ENCODE results near the gene POLRMT.

Gene POLRMT

GRCh38 chr19:633068-633785 is at the start of gene POLRMT:
POLRMT (minus strand) TSS chr19:633537; CDS start chr19:633512, 25 bp downstream.
- DNase-seq (ENCODE audit: low spot score) = peak; percentile 96
- Histone ChIP-seq H3K36me3 (ENCODE audit: low read depth) (peaks cover 23% of the 10 kb centered on the region), H3K27me3 (ENCODE audit: insufficient read depth, poor library complexity, severe bottlenecking) (no peaks in the 10 kb centered on the region), H3K4me3 (ENCODE audit: severe bottlenecking) (peak within 1 kb of the TSS; percentile 68), H3K27ac (ENCODE audit: poor library complexity, severe bottlenecking) (peak within 1 kb of the TSS; percentile 46), H3K9me3 (ENCODE audit: severe bottlenecking) (no peaks in the 10 kb centered on the region), H3K4me1 (ENCODE audit: insufficient read depth, poor library complexity, severe bottlenecking) (peaks cover 2% of the 10 kb centered on the region)
- TF ChIP-seq, protein P1, sequence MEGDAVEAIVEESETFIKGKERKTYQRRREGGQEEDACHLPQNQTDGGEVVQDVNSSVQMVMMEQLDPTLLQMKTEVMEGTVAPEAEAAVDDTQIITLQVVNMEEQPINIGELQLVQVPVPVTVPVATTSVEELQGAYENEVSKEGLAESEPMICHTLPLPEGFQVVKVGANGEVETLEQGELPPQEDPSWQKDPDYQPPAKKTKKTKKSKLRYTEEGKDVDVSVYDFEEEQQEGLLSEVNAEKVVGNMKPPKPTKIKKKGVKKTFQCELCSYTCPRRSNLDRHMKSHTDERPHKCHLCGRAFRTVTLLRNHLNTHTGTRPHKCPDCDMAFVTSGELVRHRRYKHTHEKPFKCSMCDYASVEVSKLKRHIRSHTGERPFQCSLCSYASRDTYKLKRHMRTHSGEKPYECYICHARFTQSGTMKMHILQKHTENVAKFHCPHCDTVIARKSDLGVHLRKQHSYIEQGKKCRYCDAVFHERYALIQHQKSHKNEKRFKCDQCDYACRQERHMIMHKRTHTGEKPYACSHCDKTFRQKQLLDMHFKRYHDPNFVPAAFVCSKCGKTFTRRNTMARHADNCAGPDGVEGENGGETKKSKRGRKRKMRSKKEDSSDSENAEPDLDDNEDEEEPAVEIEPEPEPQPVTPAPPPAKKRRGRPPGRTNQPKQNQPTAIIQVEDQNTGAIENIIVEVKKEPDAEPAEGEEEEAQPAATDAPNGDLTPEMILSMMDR (IDR thresholded peaks at IDR 0.05; ENCODE audit: poor library complexity, severe bottlenecking) = no peak
- peak; percentile 91 for ATAC-seq (ENCODE audit: low read depth)

- Histone ChIP-seq H3K36me3 (ENCODE audit: low read depth) (peaks cover 23% of the 10 kb centered on the region), H3K4me3 (ENCODE audit: severe bottlenecking) (no peak overlapping the region), H3K27me3 (ENCODE audit: insufficient read depth, poor library complexity, severe bottlenecking) (no peaks in the 10 kb centered on the region), H3K4me1 (ENCODE audit: insufficient read depth, poor library complexity, severe bottlenecking) (peaks cover 5% of the 10 kb centered on the region), H3K9me3 (ENCODE audit: severe bottlenecking) (no peaks in the 10 kb centered on the region), H3K27ac (ENCODE audit: poor library complexity, severe bottlenecking) (no peak overlapping the region)
- DNase-seq (ENCODE audit: low spot score) (no peak), ATAC-seq (ENCODE audit: low read depth) (no peak)
- TF ChIP-seq, protein P1 (IDR thresholded peaks at IDR 0.05; ENCODE audit: poor library complexity, severe bottlenecking) = no peak
Measured at GRCh38 chr19:682678-683320, 49.5 kb upstream of the POLRMT start.

DNA sequence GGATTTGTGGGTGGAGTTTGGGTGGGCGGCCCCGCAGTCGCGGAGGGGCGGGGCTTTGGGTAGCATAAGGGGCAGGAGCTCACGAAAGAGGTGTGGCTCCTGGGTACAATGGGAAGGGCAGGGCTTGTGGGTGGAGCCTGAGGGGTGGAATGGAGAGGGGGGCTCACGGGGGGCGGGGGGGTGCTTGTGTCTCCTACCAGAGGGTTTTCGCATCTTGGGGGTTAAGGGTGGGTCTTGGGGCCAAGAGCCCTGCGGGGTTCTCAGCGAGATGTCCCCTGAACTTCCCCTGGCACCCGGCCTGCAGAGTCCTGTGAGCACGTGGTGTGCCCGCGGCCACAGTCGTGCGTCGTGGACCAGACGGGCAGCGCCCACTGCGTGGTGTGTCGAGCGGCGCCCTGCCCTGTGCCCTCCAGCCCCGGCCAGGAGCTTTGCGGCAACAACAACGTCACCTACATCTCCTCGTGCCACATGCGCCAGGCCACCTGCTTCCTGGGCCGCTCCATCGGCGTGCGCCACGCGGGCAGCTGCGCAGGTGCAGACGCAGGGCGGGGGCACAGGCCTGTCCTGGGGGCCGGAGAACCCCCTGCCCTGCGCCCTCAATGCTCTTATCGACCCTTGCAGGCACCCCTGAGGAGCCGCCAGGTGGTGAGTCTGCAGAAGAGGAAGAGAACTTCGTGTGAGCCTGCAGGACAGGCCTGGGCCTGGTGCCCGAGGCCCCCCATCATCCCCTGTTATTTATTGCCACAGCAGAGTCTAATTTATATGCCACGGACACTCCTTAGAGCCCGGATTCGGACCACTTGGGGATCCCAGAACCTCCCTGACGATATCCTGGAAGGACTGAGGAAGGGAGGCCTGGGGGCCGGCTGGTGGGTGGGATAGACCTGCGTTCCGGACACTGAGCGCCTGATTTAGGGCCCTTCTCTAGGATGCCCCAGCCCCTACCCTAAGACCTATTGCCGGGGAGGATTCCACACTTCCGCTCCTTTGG is 48.0 kb upstream of the POLRMT start:
- Histone ChIP-seq H3K27ac (ENCODE audit: poor library complexity, severe bottlenecking) (peak overlapping the region; percentile 96), H3K27me3 (ENCODE audit: insufficient read depth, poor library complexity, severe bottlenecking) (no peaks in the 10 kb centered on the region), H3K36me3 (ENCODE audit: low read depth) (peaks cover 25% of the 10 kb centered on the region), H3K4me1 (ENCODE audit: insufficient read depth, poor library complexity, severe bottlenecking) (peaks cover 5% of the 10 kb centered on the region), H3K4me3 (ENCODE audit: severe bottlenecking) (peak overlapping the region; percentile 26), H3K9me3 (ENCODE audit: severe bottlenecking) (no peaks in the 10 kb centered on the region)
- TF ChIP-seq, protein P1 (IDR thresholded peaks at IDR 0.05; ENCODE audit: poor library complexity, severe bottlenecking) = no peak
- DNase-seq (ENCODE audit: low spot score) (no peak), ATAC-seq (ENCODE audit: low read depth) (peak; percentile 26)

GRCh38 chr19:680287-681028 is 47.1 kb upstream of the POLRMT start:
- DNase-seq (ENCODE audit: low spot score) (peak; percentile 97), ATAC-seq (ENCODE audit: low read depth) (peak; percentile 35)
- Histone ChIP-seq H3K27ac (ENCODE audit: poor library complexity, severe bottlenecking) (peak overlapping the region; percentile 96), H3K9me3 (ENCODE audit: severe bottlenecking) (no peaks in the 10 kb centered on the region), H3K36me3 (ENCODE audit: low read depth) (peaks cover 25% of the 10 kb centered on the region), H3K4me1 (ENCODE audit: insufficient read depth, poor library complexity, severe bottlenecking) (peaks cover 5% of the 10 kb centered on the region), H3K4me3 (ENCODE audit: severe bottlenecking) (peak overlapping the region; percentile 50), H3K27me3 (ENCODE audit: insufficient read depth, poor library complexity, severe bottlenecking) (no peaks in the 10 kb centered on the region)
- TF ChIP-seq, protein P1 (IDR thresholded peaks at IDR 0.05; ENCODE audit: poor library complexity, severe bottlenecking) = peak; percentile 59
